HG03354 (cell line): ENCODE measurements around the gene S100P.

Experiments
- ATAC-seq: cut with Tn5 transposase; IDR thresholded peaks from one replicate; pipeline ENCODE4 v1.9.1; 2021; ENCODE audit warnings: mild to moderate bottlenecking; ENCODE audit not compliant: unreplicated experiment, poor library complexity, severe bottlenecking

S100P gene

DNA sequence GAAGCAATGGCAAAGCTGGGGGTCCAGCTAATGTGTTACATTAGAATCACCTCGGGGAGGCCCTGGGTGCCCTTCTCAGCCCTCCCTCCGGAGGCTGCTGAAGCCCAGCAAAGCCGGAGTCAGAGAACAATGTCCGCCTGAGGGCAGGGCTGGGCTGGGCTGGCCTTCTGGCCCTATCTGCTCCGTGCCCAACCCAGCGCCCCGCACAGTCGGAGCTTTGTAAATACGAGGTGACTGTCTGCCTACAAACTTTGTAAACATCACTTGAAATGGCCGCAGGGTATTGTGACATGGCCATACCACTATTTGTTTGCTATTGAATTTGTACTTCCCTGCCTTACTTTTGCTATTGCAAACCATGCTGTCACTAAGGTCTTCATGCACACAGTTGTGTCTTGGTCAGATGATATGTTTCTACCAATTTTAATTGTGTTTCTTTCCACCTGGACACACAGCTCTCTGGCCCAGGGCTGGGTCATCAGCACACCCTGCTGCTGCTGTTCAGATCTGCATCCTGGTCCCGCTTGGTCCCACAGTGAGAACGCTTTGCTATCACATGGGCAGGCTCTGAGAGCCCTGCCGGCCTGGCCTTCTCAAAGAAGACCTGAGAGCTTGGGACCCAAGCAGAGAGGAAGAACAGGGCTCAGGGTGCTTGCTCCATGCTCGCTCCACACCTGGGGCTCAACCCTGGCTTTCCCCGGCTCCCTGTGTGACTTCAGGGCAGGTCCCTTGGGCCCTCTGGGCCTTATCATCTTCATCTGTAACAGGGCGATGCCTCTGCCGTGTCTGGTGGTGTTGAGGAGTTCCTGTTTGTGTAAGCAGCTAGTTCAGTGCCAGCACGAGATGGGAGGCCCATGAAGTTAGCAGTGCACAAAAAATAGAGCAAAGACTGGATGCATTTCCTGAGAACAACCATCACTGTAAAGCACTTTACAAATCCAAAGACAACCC lies 2.3 kb downstream of the S100P start:
- ATAC-seq: no peak

DNA sequence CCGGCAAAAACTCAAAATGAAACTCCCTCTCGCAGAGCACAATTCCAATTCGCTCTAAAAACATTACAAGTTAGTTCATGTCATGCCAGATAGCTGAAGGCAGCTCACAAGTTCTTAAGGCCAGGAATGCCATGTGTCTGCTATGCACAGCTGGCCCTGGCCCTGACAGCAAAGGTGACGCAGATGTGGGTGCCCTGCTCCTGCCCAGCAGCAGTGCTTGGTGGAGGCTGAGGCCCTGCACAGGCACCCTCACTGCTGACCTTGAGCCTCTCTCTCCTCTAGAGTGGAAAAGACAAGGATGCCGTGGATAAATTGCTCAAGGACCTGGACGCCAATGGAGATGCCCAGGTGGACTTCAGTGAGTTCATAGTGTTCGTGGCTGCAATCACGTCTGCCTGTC lies 2.9 kb downstream of the S100P start:
- no peak for ATAC-seq

DNA sequence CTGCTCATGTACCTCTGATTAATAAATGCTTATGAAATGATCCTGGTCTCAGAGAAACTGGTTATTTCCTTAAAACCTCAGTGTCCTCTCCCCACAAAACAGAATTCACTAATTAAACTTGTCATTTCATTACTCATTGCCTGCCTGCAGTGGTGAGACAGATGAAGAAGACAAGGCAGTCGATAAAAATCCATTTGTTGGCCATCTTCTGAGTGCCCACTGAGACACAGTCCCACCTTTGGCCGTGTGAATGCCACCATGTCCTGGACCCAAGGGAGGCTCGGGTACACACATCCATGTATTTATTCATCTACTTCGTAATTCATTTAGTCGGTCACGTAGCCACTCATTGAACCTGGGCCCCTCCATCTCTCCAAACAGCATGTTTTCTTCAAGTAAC lies 3.5 kb downstream of the S100P start:
- no peak for ATAC-seq

DNA sequence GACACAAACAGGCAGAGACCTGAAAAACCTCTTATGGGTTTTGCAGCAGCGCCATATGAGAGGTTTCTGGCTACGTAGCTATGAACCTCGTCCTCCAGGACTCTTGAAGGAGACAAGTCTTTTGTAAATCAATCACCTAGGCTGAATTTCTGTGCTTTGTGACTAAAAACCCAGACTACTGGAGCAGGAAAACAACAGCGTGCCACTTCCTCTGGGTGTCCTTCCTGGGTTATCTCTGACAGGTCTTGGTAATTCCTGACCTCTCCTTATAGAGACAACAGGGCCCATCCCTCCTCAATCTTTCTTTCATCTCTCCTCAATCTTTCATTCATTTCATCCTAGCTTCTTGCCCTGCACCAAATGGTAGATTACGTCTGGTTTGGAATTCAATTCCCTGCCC lies 5.7 kb downstream of the S100P start:
- no peak for ATAC-seq

DNA sequence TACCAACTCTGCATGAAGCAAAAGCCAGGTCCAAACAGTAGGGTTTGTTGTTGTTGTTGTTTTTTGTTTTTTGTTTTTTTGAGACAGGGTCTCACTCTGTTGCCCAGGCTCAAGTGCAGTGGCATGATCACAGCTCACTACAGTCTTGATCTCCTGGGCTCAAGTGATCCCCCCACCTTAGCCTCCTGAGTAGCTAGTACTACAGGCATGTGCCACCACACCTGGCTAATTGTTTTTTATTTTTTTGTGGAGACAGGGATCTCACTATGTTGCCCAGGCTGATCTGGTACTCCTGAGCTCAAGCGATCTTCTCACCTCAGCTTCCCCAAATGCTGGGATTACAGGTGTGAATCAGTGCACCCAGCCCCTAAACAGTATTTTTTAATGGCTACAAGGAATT lies 6.2 kb downstream of the S100P start:
- ATAC-seq: no peak

DNA sequence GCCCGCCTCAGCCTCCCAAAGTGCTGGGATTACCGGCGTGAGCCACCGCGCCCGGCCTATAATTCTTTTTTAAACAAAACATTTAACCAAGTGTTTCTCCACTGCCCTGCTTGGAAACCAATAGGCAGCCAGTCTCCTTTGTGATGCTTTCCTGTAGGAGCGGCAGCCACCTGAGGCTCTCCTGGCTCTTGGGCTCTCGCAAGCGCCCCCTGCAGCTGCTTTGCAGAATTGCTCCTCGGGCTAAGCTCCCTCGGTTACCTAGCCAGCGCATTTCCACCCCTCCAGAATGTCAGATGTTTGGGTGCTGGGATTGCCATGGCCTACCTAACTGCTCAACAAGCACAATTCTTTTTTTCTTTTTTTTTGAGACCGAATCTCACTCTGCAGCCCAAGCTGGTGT lies 7.7 kb downstream of the S100P start:
- ATAC-seq: no peak

DNA sequence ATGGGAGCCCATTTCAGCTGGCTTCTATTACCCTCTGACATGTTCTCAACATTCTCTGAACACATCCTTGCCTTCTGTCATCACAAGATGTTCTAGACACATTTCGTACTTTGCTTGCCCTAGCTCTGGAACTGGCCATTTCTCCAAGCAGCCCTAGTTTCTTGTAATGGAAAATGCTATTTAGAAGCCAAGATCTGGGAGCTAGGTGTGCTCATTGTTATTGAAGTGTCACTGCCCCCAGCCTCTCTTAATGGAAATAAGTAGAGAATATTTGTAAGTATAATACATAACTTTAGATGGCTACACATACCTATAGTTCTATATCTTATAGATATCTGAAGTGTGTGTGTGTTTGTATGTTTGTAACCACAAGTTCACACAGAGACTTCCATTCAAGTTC lies 9.1 kb downstream of the S100P start:
- ATAC-seq: no peak

DNA sequence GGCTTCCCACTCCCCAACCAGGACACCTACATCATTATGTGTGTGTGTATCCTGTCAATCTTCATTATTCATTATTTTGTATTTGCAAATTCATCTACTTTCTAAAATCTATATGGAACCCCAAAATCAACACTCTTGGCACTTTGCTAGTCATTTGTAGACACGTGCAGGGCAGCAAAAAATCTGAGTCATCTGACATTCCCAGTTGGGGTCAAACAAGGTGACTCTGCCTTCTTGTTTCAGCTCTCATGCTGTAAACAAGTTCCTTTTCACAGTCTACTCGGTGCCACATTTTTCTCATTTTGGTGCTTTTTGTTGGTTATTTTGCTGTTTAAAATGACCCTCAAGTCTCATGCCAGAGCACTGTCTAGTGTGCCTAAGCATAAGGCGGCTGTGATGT lies 10.1 kb downstream of the S100P start:
- ATAC-seq: no peak

DNA sequence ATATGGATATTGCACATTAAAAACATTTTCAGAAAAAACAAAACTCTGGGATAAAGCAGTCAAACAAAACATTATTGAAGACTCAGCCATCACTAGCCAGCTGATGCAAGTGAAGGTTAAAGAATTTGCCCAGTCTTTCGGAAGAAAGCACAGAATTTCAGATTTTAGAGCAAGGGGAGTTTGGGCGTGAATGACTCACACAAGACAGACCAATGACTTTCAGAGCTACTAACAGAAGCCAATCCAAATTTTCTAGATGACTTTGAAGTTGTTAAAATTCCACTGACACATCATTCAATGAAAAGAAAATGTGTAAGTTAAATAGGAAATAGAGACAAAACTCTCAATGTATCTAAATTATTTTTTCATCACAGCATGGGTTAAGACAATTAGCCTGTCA lies 12.0 kb downstream of the S100P start:
- ATAC-seq: no peak

- no peak for ATAC-seq
Measured at GRCh38 chr4:6706173-6706572, 12.5 kb downstream of the S100P start.

- ATAC-seq: peak; percentile 71
Measured at GRCh38 chr4:6709230-6710114, 15.8 kb downstream of the S100P start, which contains the start of gene MRFAP1L1. Gene MRFAP1L1, minus strand, starts transcription at chr4:6709865. Its CDS starts 236 bp downstream, at chr4:6709629.

- ATAC-seq: no peak
Measured at GRCh38 chr4:6710282-6710681, 16.6 kb downstream of the S100P start.

GRCh38 chr4:6710996-6711395 lies 17.3 kb downstream of the S100P start:
- ATAC-seq: no peak

GRCh38 chr4:6714954-6715353 lies 21.3 kb downstream of the S100P start:
- no peak for ATAC-seq

DNA sequence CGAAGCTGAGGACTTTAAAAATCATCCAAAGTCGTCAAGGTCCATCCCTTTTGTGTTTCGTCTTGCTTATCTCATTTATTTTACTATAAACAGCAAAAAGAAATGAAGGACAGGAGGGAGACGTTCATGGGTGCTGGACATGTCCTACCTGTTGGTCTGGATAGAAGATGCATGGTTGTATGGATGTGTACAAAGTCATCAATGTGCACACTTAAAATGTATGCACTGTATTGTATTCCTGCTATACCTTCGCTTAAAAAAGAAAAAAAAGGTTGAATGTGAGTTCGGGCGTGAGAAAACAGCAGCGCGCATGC lies 22.0 kb downstream of the S100P start:
- ATAC-seq: no peak

- ATAC-seq: peak; percentile 87
Measured at GRCh38 chr4:6716018-6716911, 22.6 kb downstream of the S100P start, which contains the start of gene BLOC1S4. Gene BLOC1S4, plus strand, starts transcription at chr4:6716174. Its CDS starts 36 bp downstream, at chr4:6716210.

GRCh38 chr4:6716958-6717655 lies 23.4 kb downstream of the S100P start:
- no peak for ATAC-seq

- ATAC-seq: no peak
Measured at GRCh38 chr4:6718932-6719610, 25.4 kb downstream of the S100P start.
